ENCODE measurements around the gene CGREF1. TPM values are rescaled to one million over a fixed set of nuclear protein-coding genes. Genes with fewer than 3 reads are reported as not detected.

CGREF1 gene
- total and polyA plus RNA-seq, 2 donors (not counting 1 experiment from before 2014, with no cell fraction given): not detected

GRCh38 chr2:27147935-27148334, 29.0 kb upstream of the CGREF1 start:
- DNase-seq (no peak), ATAC-seq (ENCODE audit: low read depth) (no peak)
- Mint-ChIP-seq H3K4me1 (no peaks in the 10 kb centered on the region), H3K27ac (no peak overlapping the region), H3K9me3 (ENCODE audit: insufficient read depth) (no peaks in the 10 kb centered on the region), H3K4me3 (no peak overlapping the region), H3K27me3 (peaks cover 28% of the 10 kb centered on the region)
- Histone ChIP-seq H3K4me2 (replicated peaks; ENCODE audit: low read depth, low read length, poor library complexity, severe bottlenecking) (no peak overlapping the region), H3K9me3 (ENCODE audit: control extremely low read depth in 1 of 3, control insufficient read depth in 2 of 3, insufficient read depth in 1 of 3, low read length in 2 of 3) (no peaks in the 10 kb centered on the region), H3K9ac (ENCODE audit: low read length) (no peak overlapping the region), H3K4me3 (ENCODE audit: control extremely low read depth in 1 of 5, extremely low read depth in 1 of 5, insufficient read depth in 1 of 5, low read depth in 2 of 5, low read length in 4 of 5) (no peak overlapping the region), H2AFZ (ENCODE audit: insufficient read depth, low read depth, low read length, poor library complexity, severe bottlenecking) (no peak overlapping the region), H3K27ac (ENCODE audit: low read length in 2 of 2) (no peak overlapping the region), H4K20me1 (ENCODE audit: control insufficient read depth, insufficient read depth, low read length, poor library complexity, severe bottlenecking) (no peaks in the 10 kb centered on the region), H3K36me3 (replicated peaks in 1 of 2; ENCODE audit: control extremely low read depth in 1 of 2, control insufficient read depth in 1 of 2, extremely low read depth in 1 of 2, insufficient read depth in 2 of 2, low read length in 1 of 2) (no peaks in the 10 kb centered on the region), H3K4me1 (ENCODE audit: control insufficient read depth in 2 of 2, insufficient read depth in 2 of 2, low read length in 2 of 2) (no peaks in the 10 kb centered on the region), H3K27me3 (replicated peaks in 1 of 4; ENCODE audit: control extremely low read depth in 1 of 4, control insufficient read depth in 3 of 4, insufficient read depth in 4 of 4, low read length in 3 of 4) (peaks cover 0 to 3% (median 0%) of the 10 kb centered on the region in 4 experiments), H3K79me2 (ENCODE audit: control insufficient read depth, insufficient read depth, low read length) (no peaks in the 10 kb centered on the region)
- CTCF ChIA-PET: no interaction called here
- POLR2A ChIA-PET: no interaction called here
- 96% methylated on average over 5 of the region's 8 CpGs for WGBS (ENCODE audit: insufficient coverage)
- TF ChIP-seq CTCF (IDR thresholded peaks at IDR 0.05): no peak
- TF ChIP-seq EZH2 (IDR thresholded peaks at IDR 0.05; ENCODE audit: borderline replicate concordance, insufficient read depth, low read depth, low read length, poor library complexity, severe bottlenecking): no peak
- intact Hi-C loops (cut with micrococcal nuclease): no loop called here

GRCh38 chr2:27145682-27146081, 26.8 kb upstream of the CGREF1 start:
- intact Hi-C loops (cut with micrococcal nuclease): no loop called here
- Histone ChIP-seq H3K4me2 (replicated peaks; ENCODE audit: low read depth, low read length, poor library complexity, severe bottlenecking) (no peak overlapping the region), H4K20me1 (ENCODE audit: control insufficient read depth, insufficient read depth, low read length, poor library complexity, severe bottlenecking) (no peaks in the 10 kb centered on the region), H3K27me3 (replicated peaks in 1 of 4; ENCODE audit: control extremely low read depth in 1 of 4, control insufficient read depth in 3 of 4, insufficient read depth in 4 of 4, low read length in 3 of 4) (peaks cover 0 to 8% (median 0%) of the 10 kb centered on the region in 4 experiments), H3K79me2 (ENCODE audit: control insufficient read depth, insufficient read depth, low read length) (no peaks in the 10 kb centered on the region), H3K9ac (ENCODE audit: low read length) (no peak overlapping the region), H3K4me1 (ENCODE audit: control insufficient read depth in 2 of 2, insufficient read depth in 2 of 2, low read length in 2 of 2) (no peaks in the 10 kb centered on the region), H3K4me3 (ENCODE audit: control extremely low read depth in 1 of 5, extremely low read depth in 1 of 5, insufficient read depth in 1 of 5, low read depth in 2 of 5, low read length in 4 of 5) (no peak overlapping the region), H2AFZ (ENCODE audit: insufficient read depth, low read depth, low read length, poor library complexity, severe bottlenecking) (no peak overlapping the region), H3K9me3 (ENCODE audit: control extremely low read depth in 1 of 3, control insufficient read depth in 2 of 3, insufficient read depth in 1 of 3, low read length in 2 of 3) (no peaks in the 10 kb centered on the region), H3K36me3 (replicated peaks in 1 of 2; ENCODE audit: control extremely low read depth in 1 of 2, control insufficient read depth in 1 of 2, extremely low read depth in 1 of 2, insufficient read depth in 2 of 2, low read length in 1 of 2) (no peaks in the 10 kb centered on the region), H3K27ac (ENCODE audit: low read length in 2 of 2) (no peak overlapping the region)
- H3K9me3 Mint-ChIP-seq (ENCODE audit: insufficient read depth): no peaks in the 10 kb centered on the region
- TF ChIP-seq EZH2 (IDR thresholded peaks at IDR 0.05; ENCODE audit: borderline replicate concordance, insufficient read depth, low read depth, low read length, poor library complexity, severe bottlenecking) (no peak), CTCF (IDR thresholded peaks at IDR 0.05) (no peak)
- CTCF ChIA-PET: no interaction called here
- 70% methylated on average over 1 of the region's 2 CpGs for WGBS (ENCODE audit: insufficient coverage)
- POLR2A ChIA-PET: no interaction called here
- no peaks in the 10 kb centered on the region for H3K4me1 Mint-ChIP-seq
- no peak for DNase-seq
- peaks cover 31% of the 10 kb centered on the region for H3K27me3 Mint-ChIP-seq
- ATAC-seq (ENCODE audit: low read depth): no peak
- H3K27ac Mint-ChIP-seq: no peak overlapping the region
- H3K4me3 Mint-ChIP-seq: no peak overlapping the region
